PC-3 (cell line): ENCODE data around the gene NPY4R2. TPM values are rescaled to one million over a fixed set of nuclear protein-coding genes. Genes with fewer than 3 reads are reported as not detected.
"Not testable (repeated sequence)": the region's sequence is repeated elsewhere in the genome, so short reads cannot be mapped to it uniquely, and the experiment has no call there.

Source experiments
- ATAC-seq: fragments of 200-7000 bp; cut with Tn5 transposase; 2 replicates; pipeline ENCODE4 v1.9.1; 2020; ENCODE audit warnings: mild to moderate bottlenecking, moderate library complexity
- BruUV-seq: library from RNA; stranded (reverse); fragments of 400-500 nt; replicated peaks from 2 replicates; lab custom pipeline; 2021; lab: Mats Ljungman, UMichigan
- CTCF ChIA-PET: fragments of 300-600 bp; sonication (Branson Sonifier 250); formaldehyde crosslinking; loops from one replicate; lab custom pipeline; 2022; ENCODE audit warnings: antibody characterized with exemption; lab: Charles Lee
- POLR2A ChIA-PET: fragments of 300-600 bp; sonication (Branson Sonifier 250); formaldehyde crosslinking; loops from one replicate; lab custom pipeline; 2022; ENCODE audit warnings: antibody characterized with exemption; ENCODE audit not compliant: unreplicated experiment; lab: Charles Lee
- DNase-seq: peaks from one replicate; pipeline ENCODE4 v3.0.0-alpha.2; 2015
- H2AFZ ChIP-seq: fragments of 300-600 bp; sonication (generic); 2 replicates; pipeline ENCODE4 v1.6.0; 2016; ENCODE audit warnings: antibody characterized with exemption, low read length
- H3F3A ChIP-seq: fragments of 300-600 bp; sonication (generic); one replicate; pipeline ENCODE4 v1.6.0; 2017; ENCODE audit warnings: antibody characterized with exemption, low read length, control low read depth, mild to moderate bottlenecking; ENCODE audit not compliant: unreplicated experiment
- H3K27ac ChIP-seq: fragments of 300-600 bp; sonication (generic); 2 replicates; pipeline ENCODE4 v1.5.1; 2016; ENCODE audit warnings: mild to moderate bottlenecking, low read length
- H3K27me3 ChIP-seq: fragments of 300-600 bp; sonication (generic); 2 replicates; pipeline ENCODE4 v1.6.1; 2016; ENCODE audit warnings: low read length, mixed read lengths
- H3K36me3 ChIP-seq: fragments of 300-600 bp; sonication (generic); 2 replicates; pipeline ENCODE4 v1.6.1; 2016; ENCODE audit warnings: low read depth, mixed run types, low read length, mixed read lengths
- H3K4me1 ChIP-seq: fragments of 300-600 bp; sonication (generic); 2 replicates; pipeline ENCODE4 v1.5.1; 2016; ENCODE audit warnings: low read length; ENCODE audit not compliant: insufficient read depth
- H3K4me2 ChIP-seq: fragments of 300-600 bp; sonication (generic); 2 replicates; pipeline ENCODE4 v1.6.0; 2016; ENCODE audit warnings: low read length
- H3K4me3 ChIP-seq: fragments of 300-600 bp; sonication (generic); 2 replicates; pipeline ENCODE4 v1.5.1; 2016; ENCODE audit warnings: mild to moderate bottlenecking, low read length, mixed read lengths
- H3K79me2 ChIP-seq: fragments of 300-600 bp; sonication (generic); 2 replicates; pipeline ENCODE4 v1.6.1; 2017; ENCODE audit warnings: low read length, mixed read lengths
- H3K9ac ChIP-seq: fragments of 300-600 bp; sonication (generic); 2 replicates; pipeline ENCODE4 v1.6.0; 2016; ENCODE audit warnings: mild to moderate bottlenecking, low read length
- H3K9me2 ChIP-seq: fragments of 300-600 bp; sonication (generic); replicated peaks from 2 replicates; pipeline ENCODE4 v1.6.1; 2016; ENCODE audit warnings: mixed run types, low read length, mixed read lengths
- H3K9me3 ChIP-seq: fragments of 300-600 bp; sonication (generic); 2 replicates; pipeline ENCODE4 v1.6.1; 2016; ENCODE audit warnings: low read length, mixed read lengths
- H4K20me1 ChIP-seq: fragments of 300-600 bp; sonication (generic); 2 replicates; pipeline ENCODE4 v1.6.1; 2016; ENCODE audit warnings: low read length, mixed read lengths
- intact Hi-C: fragments of 100-400 bp; cut with micrococcal nuclease; formaldehyde crosslinking; loops from 2 replicates; pipeline ENCODE4 v1.9.0; 2023
- total RNA-seq: library from RNA; depleted of rRNA; stranded (reverse); fragments of >200 nt; gene quantifications from 2 replicates; pipeline ENCODE4 v1.2.3, GENCODE V29; 2014

NPY4R2 gene
- total RNA-seq, 1 experiment from 2014 or later, result not detected

DNA sequence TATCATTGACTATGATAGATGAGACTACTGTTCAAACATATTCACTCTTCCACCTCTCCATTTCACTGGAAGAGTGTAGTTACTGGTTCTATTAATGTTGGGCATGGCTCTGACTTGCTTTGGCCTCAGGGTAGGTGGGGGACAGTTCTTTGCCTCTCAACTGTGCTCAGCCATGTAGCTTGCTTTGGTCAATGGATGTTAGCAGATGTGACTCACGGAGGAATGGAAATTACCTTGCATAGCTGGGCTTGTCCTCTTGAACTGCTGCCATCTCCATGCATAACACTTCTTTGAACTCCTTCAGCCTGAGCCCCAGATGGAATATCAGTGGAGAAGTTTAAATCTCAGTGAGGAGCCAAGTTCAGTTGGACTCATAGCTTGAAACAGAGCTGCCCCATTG lies 9.1 kb upstream of the NPY4R2 start:
- H3K27ac ChIP-seq, POLR2A ChIA-PET: not testable (repeated sequence)
- ATAC-seq, result peak; percentile 83

DNA sequence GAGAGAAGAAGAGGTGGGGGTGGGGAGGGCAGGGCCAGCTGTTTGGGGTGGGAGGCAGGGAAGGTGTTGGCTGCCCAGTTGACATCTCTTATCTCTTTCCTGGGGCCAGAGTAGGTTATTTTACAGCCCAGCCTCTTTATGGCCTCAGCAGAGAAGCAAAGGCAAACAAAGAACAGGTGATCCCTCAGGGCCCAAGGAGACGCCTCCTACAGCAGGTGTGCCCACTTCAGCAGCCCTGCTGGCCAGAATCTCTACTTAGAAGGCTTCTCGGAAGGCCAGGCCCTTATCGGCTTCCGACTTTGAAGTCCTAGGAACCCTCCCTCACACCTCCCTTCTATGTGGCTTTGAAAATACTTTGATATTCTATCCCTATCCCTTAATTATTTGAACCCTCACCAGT lies 8.0 kb upstream of the NPY4R2 start:
- H3K27me3 ChIP-seq, H3F3A ChIP-seq, H3K9ac ChIP-seq, H3K4me1 ChIP-seq, DNase-seq, H3K9me2 ChIP-seq, H3K4me3 ChIP-seq, ATAC-seq, H3K4me2 ChIP-seq, POLR2A ChIA-PET, BruUV-seq, H4K20me1 ChIP-seq, H3K9me3 ChIP-seq, H3K79me2 ChIP-seq, intact Hi-C loops, H3K27ac ChIP-seq, H3K36me3 ChIP-seq, H2AFZ ChIP-seq, CTCF ChIA-PET: not testable (repeated sequence)

More for the DNA sequence above, 9.1 kb upstream of the NPY4R2 start:
- H3K4me2 ChIP-seq, H4K20me1 ChIP-seq, DNase-seq, H3K4me1 ChIP-seq, H3K4me3 ChIP-seq, BruUV-seq, CTCF ChIA-PET, H2AFZ ChIP-seq, intact Hi-C loops, H3K9ac ChIP-seq, H3K27me3 ChIP-seq, H3K9me3 ChIP-seq, H3K9me2 ChIP-seq, H3K79me2 ChIP-seq, H3K36me3 ChIP-seq, H3F3A ChIP-seq: not testable (repeated sequence)

DNA sequence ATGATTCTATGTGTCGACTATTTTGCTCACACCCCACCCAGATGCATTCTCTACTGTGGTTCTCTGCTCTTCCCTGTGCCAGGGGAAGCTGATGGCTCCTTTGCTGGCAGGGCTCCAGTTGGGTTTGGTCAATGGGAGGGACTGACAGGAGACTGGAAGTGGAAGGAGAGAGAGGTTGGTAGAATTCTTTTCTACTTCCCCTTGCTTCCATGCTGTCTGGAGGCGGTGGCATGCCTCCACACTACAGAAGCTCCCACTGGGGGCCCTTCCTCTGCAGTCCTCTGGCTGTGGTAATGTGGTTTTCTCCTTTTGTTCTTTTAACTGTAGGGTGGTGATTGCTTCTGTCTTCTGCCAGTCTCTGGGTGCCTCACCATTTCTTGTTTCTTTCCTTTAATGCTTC lies 4.4 kb upstream of the NPY4R2 start:
- H3K9me3 ChIP-seq, H3K4me2 ChIP-seq, CTCF ChIA-PET, H3K27ac ChIP-seq, ATAC-seq, POLR2A ChIA-PET, H3K9me2 ChIP-seq, H3F3A ChIP-seq, H4K20me1 ChIP-seq, BruUV-seq, H3K27me3 ChIP-seq, H2AFZ ChIP-seq, H3K36me3 ChIP-seq, H3K79me2 ChIP-seq, DNase-seq, H3K9ac ChIP-seq, intact Hi-C loops, H3K4me3 ChIP-seq, H3K4me1 ChIP-seq: not testable (repeated sequence)

DNA sequence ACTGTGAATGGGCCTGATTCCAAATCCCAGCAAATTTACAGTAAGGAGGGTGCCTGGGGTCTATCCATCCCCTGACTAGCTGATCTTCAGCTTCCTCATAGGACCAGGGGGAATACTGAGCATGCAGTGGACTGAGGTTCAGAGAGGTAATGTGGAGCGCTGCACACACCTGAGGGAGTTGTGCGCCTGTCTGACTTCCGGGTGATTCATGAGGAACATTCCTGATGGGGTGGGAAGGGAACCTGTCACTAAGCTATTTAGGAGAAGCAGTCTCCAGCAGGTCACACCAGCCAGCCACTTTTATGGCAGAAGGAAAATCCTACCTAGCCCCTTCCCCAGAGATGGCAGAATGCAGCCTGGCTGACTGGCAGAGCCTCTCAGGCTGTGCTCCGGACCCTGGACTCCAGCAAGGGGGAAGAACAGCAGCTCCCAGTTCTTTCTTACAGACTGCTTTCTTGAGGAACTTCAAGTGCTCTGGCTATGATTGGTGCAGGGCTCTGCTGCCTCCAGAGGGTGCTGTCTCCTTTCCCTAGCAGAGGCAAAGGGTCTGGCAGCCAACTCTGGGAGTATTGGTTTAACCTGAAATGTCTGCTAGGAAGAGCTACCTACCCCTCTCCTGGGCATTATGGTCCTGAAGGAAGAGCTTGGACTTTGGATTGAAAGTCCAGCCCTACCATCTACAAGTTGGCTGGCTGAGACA lies 2.5 kb upstream of the NPY4R2 start:
- H2AFZ ChIP-seq, H3K9ac ChIP-seq, DNase-seq, H4K20me1 ChIP-seq, H3K27me3 ChIP-seq, BruUV-seq, H3K36me3 ChIP-seq, CTCF ChIA-PET, H3F3A ChIP-seq, H3K9me3 ChIP-seq, H3K9me2 ChIP-seq, H3K4me2 ChIP-seq, H3K27ac ChIP-seq, H3K79me2 ChIP-seq, intact Hi-C loops, POLR2A ChIA-PET, H3K4me3 ChIP-seq, H3K4me1 ChIP-seq: not testable (repeated sequence)
- peak; percentile 45; the same call in 1 of the 2 replicates for ATAC-seq

DNA sequence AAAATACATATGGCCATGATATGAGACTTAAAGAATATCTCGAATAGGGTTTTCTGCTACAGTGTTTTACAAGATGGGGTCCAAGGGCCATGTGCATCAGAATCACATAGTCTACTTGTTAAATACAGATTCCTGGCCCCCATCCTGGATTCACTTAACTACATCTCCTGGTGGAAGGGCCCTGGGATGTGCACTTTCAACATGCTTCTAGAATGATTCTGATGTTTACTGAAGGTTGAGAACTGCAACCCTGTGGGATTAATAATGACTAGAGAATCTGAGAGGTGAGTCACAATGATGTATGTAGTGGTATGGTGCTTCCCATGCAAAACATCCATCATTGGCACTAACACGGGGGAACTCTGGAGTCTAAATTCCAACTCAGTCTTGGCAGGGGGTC lies 2.1 kb downstream of the NPY4R2 start:
- H3K4me3 ChIP-seq, DNase-seq, intact Hi-C loops, BruUV-seq, H3K9ac ChIP-seq, H3F3A ChIP-seq, H3K4me1 ChIP-seq, H3K36me3 ChIP-seq, H4K20me1 ChIP-seq, POLR2A ChIA-PET, H3K79me2 ChIP-seq, H3K9me3 ChIP-seq, H3K4me2 ChIP-seq, H3K27ac ChIP-seq, CTCF ChIA-PET, H3K9me2 ChIP-seq, H2AFZ ChIP-seq, H3K27me3 ChIP-seq: not testable (repeated sequence)
- ATAC-seq, result peak; percentile 50; the same call in 1 of the 2 replicates

DNA sequence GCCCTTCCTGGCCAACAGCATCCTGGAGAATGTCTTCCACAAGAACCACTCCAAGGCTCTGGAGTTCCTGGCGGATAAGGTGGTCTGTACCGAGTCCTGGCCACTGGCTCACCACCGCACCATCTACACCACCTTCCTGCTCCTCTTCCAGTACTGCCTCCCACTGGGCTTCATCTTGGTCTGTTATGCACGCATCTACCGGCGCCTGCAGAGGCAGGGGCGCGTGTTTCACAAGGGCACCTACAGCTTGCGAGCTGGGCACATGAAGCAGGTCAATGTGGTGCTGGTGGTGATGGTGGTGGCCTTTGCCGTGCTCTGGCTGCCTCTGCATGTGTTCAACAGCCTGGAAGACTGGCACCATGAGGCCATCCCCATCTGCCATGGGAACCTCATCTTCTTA lies 4.0 kb downstream of the NPY4R2 start:
- CTCF ChIA-PET, POLR2A ChIA-PET, H4K20me1 ChIP-seq: not testable (repeated sequence)

DNA sequence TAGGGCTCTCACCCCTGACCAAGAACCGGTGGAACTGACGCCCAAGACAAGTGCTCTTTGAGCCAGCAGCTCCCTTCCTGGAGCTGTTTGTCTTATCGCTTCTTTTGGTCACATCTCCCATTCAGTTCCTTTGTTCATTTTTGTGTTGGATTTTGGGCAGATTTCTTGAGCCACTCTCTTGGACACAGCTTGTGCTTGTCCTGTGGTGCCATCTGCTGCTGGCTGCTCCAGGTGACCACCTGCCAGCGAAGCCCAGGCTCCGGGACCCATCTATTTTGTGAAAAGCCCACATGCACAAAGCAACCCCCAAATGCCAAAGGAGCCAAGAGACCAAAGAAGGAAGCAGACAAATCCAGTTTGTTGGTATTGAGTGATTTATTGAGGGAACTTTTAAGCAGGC lies 6.2 kb downstream of the NPY4R2 start:
- CTCF ChIA-PET, H3K27me3 ChIP-seq, H3K4me1 ChIP-seq, POLR2A ChIA-PET, H3K9me3 ChIP-seq, H3K36me3 ChIP-seq, H3K27ac ChIP-seq, DNase-seq, H3K79me2 ChIP-seq, BruUV-seq, intact Hi-C loops, H3F3A ChIP-seq, H4K20me1 ChIP-seq, H3K4me2 ChIP-seq, H3K9ac ChIP-seq, H3K9me2 ChIP-seq, H3K4me3 ChIP-seq, H2AFZ ChIP-seq: not testable (repeated sequence)
- peak; percentile 43; the same call in 1 of the 2 replicates for ATAC-seq

More for the DNA sequence above, 4.0 kb downstream of the NPY4R2 start:
- H3K9ac ChIP-seq, H2AFZ ChIP-seq, intact Hi-C loops, H3K9me3 ChIP-seq, H3K9me2 ChIP-seq, H3K27me3 ChIP-seq, H3K4me2 ChIP-seq, H3K79me2 ChIP-seq, DNase-seq, H3K36me3 ChIP-seq, ATAC-seq, H3F3A ChIP-seq, H3K4me3 ChIP-seq, H3K27ac ChIP-seq, BruUV-seq, H3K4me1 ChIP-seq: not testable (repeated sequence)
